ENCODE data around the gene ZBTB20.
A peak's percentile ranks its signal among the peaks of the same experiment; 100 is the strongest.
"Not testable (repeated sequence)": the region's sequence is repeated elsewhere in the genome, so short reads cannot be mapped to it uniquely, and the experiment has no call there.

Gene ZBTB20

DNA sequence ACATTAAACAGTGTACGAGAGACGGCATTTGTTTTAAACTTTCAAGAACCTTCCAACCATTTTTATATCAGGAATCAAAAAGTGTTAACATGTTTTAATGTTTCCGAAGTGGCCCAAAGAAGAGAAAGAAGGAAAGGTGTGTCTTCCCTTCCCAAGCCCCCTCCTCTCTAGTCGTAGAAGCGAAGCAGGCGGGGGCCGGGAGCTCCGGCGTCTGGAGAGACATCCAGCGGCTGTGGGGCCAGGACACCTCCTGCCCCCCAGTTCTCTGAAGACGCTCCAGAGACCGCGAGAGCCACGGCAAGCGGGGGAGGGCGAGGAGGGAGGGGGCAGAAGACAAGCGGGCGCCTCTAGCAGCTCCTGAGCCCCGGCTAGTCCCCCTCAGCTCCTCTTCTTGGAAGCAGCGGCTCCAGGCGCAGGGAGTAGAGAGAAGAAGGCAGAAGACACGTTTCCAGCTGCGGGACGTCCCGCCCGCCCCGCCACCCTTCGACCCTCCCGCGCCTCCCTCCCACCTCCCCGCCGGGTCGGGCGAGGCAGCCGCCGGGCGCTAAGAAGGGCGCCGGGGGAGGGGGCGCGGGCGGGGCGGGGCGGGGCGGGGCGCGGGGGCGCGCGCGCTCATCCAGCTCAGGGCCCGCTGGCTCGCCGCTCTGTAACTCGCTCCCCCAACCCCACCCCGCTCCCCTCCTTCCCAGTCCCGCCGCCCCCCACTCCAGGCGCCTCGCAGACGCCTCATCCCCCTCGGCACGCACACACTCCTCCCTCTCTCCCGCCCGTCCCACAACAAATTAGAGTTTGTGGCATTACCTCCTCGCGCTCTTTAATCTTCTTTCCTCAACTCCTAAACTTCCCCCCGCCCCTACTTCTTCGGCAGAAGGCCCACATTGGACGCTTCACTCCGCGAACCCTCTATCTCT lies at the start of gene ZBTB20:
ZBTB20 (minus strand) TSS at position 871 of the 911 bp plus-strand sequence.
- Histone ChIP-seq H3K4me3 (ENCODE audit: low read depth, low read length) (peak within 1 kb of the TSS; percentile 95), H3K27me3 (ENCODE audit: insufficient read depth, low read length) (no peaks in the 10 kb centered on the region), H3K4me1 (ENCODE audit: control insufficient read depth, insufficient read depth, low read length, unreplicated experiment) (peaks cover 17% of the 10 kb centered on the region), H3K36me3 (ENCODE audit: insufficient read depth, low read length) (no peaks in the 10 kb centered on the region), H3K27ac (ENCODE audit: low read depth, low read length) (peak within 1 kb of the TSS; percentile 92), H3K79me2 (ENCODE audit: control insufficient read depth, insufficient read depth, low read length, unreplicated experiment) (peaks cover 5% of the 10 kb centered on the region), H2AFZ (ENCODE audit: low read length, unreplicated experiment) (peak within 1 kb of the TSS; percentile 84)

DNA sequence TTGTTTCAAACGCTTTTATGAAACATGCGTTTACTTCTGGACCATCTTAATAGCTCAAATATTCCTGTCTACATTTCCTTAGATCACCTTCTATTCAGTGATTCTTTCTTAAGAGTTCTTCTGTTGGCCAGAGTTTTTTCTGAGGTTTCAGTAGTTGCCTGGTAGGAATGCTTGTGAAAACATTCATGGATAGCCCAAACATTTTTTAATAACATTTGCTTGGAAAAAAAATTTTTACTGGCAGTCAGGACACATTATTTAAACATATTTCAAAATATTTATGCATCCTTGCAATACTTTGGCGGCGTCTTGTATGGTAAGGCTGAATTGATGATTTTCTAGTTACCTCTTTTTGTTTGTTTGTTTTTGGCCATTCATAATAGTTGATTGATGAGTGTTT lies 47.4 kb upstream of the ZBTB20 start:
- peaks cover 5% of the 10 kb centered on the region for H3K4me1 ChIP-seq (ENCODE audit: control insufficient read depth, insufficient read depth, low read length, unreplicated experiment)
- no peak overlapping the region for H3K27ac ChIP-seq (ENCODE audit: low read depth, low read length)
- no peaks in the 10 kb centered on the region for H3K36me3 ChIP-seq (ENCODE audit: insufficient read depth, low read length)
- no peak overlapping the region for H3K4me3 ChIP-seq (ENCODE audit: low read depth, low read length)
- H3K79me2 ChIP-seq (ENCODE audit: control insufficient read depth, insufficient read depth, low read length, unreplicated experiment) = no peaks in the 10 kb centered on the region
- no peaks in the 10 kb centered on the region for H3K27me3 ChIP-seq (ENCODE audit: insufficient read depth, low read length)
- no peak overlapping the region for H2AFZ ChIP-seq (ENCODE audit: low read length, unreplicated experiment)

DNA sequence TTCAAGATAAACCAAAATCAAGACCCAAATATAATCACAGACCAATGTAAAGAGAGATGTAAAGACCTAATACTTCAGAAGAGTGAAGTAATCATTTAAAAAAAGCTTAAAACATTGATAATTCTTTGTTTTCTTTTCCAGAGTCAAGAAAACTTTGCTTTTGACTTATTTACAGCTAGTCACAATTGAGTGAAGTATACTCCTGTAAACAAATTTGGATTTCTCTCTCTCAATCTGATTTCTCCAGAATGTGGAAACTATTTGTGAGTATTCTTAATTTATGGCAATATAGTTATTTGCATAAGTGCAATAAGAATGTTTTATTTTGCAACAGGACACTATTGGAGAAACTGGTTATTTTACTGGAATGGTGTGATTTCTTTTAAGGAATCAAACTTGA lies 43.7 kb upstream of the ZBTB20 start:
- Histone ChIP-seq H3K27me3 (ENCODE audit: insufficient read depth, low read length) (no peaks in the 10 kb centered on the region), H3K36me3 (ENCODE audit: insufficient read depth, low read length) (no peaks in the 10 kb centered on the region), H3K4me1 (ENCODE audit: control insufficient read depth, insufficient read depth, low read length, unreplicated experiment) (no peaks in the 10 kb centered on the region), H3K27ac (ENCODE audit: low read depth, low read length) (no peak overlapping the region), H3K4me3 (ENCODE audit: low read depth, low read length) (no peak overlapping the region), H2AFZ (ENCODE audit: low read length, unreplicated experiment) (no peak overlapping the region), H3K79me2 (ENCODE audit: control insufficient read depth, insufficient read depth, low read length, unreplicated experiment) (no peaks in the 10 kb centered on the region)

GRCh38 chr3:115187149-115187757 lies 40.2 kb upstream of the ZBTB20 start:
- Histone ChIP-seq H3K36me3 (ENCODE audit: insufficient read depth, low read length) (no peaks in the 10 kb centered on the region), H3K27me3 (ENCODE audit: insufficient read depth, low read length) (no peaks in the 10 kb centered on the region), H3K27ac (ENCODE audit: low read depth, low read length) (no peak overlapping the region), H2AFZ (ENCODE audit: low read length, unreplicated experiment) (no peak overlapping the region), H3K79me2 (ENCODE audit: control insufficient read depth, insufficient read depth, low read length, unreplicated experiment) (no peaks in the 10 kb centered on the region), H3K4me1 (ENCODE audit: control insufficient read depth, insufficient read depth, low read length, unreplicated experiment) (no peaks in the 10 kb centered on the region), H3K4me3 (ENCODE audit: low read depth, low read length) (no peak overlapping the region)

GRCh38 chr3:115186351-115187148 lies 39.5 kb upstream of the ZBTB20 start:
- Histone ChIP-seq H3K79me2 (ENCODE audit: control insufficient read depth, insufficient read depth, low read length, unreplicated experiment) (no peaks in the 10 kb centered on the region), H3K4me3 (ENCODE audit: low read depth, low read length) (no peak overlapping the region), H2AFZ (ENCODE audit: low read length, unreplicated experiment) (no peak overlapping the region), H3K4me1 (ENCODE audit: control insufficient read depth, insufficient read depth, low read length, unreplicated experiment) (no peaks in the 10 kb centered on the region), H3K27ac (ENCODE audit: low read depth, low read length) (no peak overlapping the region), H3K27me3 (ENCODE audit: insufficient read depth, low read length) (no peaks in the 10 kb centered on the region), H3K36me3 (ENCODE audit: insufficient read depth, low read length) (no peaks in the 10 kb centered on the region)

DNA sequence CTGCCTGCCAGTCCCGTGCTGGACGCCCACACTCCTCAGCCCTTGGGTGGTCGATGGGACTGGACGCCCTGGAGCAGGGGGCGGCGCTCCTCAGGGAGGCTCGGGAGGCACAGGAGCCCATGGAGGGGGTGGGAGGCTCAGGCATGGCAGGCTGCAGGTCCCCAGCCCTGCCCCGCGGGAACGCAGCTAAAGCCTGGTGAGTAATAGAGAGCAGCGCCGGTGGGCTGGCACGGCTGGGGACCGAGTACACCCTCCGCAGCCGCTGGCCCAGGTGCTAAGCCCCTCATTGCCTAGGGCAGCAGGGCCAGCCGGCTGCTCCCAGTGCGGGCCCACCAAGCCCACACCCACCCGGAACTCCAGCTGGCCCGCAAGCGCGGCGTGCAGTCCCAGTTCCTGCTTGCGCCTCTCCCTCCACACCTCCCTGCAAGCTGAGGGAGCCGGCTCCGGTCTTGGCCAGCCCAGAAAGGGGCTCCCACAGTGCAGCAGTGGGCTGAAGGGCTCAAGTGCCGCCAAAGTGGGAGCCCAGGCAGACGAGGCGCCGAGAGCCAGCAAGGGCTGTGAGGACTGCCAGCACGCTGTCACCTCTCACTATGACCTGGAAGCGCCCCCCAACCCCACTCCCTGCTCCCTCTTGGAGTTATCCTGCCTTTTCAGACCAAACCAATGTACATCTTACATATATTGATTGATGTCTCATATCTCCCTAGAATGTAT lies 37.9 kb upstream of the ZBTB20 start:
- H3K79me2 ChIP-seq (ENCODE audit: control insufficient read depth, insufficient read depth, low read length, unreplicated experiment); H3K27me3 ChIP-seq (ENCODE audit: insufficient read depth, low read length); H3K4me1 ChIP-seq (ENCODE audit: control insufficient read depth, insufficient read depth, low read length, unreplicated experiment); H3K4me3 ChIP-seq (ENCODE audit: low read depth, low read length); H3K27ac ChIP-seq (ENCODE audit: low read depth, low read length); H3K36me3 ChIP-seq (ENCODE audit: insufficient read depth, low read length); H2AFZ ChIP-seq (ENCODE audit: low read length, unreplicated experiment): not testable (repeated sequence)

- H3K4me1 ChIP-seq (ENCODE audit: control insufficient read depth, insufficient read depth, low read length, unreplicated experiment); H3K27ac ChIP-seq (ENCODE audit: low read depth, low read length); H3K79me2 ChIP-seq (ENCODE audit: control insufficient read depth, insufficient read depth, low read length, unreplicated experiment); H3K36me3 ChIP-seq (ENCODE audit: insufficient read depth, low read length); H3K4me3 ChIP-seq (ENCODE audit: low read depth, low read length); H2AFZ ChIP-seq (ENCODE audit: low read length, unreplicated experiment); H3K27me3 ChIP-seq (ENCODE audit: insufficient read depth, low read length): not testable (repeated sequence)
These were observed 31.8 kb upstream of the ZBTB20 start for GRCh38 chr3:115178930-115179329.

GRCh38 chr3:115169808-115170207 lies 22.7 kb upstream of the ZBTB20 start:
- H3K27ac ChIP-seq (ENCODE audit: low read depth, low read length) = no peak overlapping the region
- no peak overlapping the region for H3K4me3 ChIP-seq (ENCODE audit: low read depth, low read length)
- H3K4me1 ChIP-seq (ENCODE audit: control insufficient read depth, insufficient read depth, low read length, unreplicated experiment) = no peaks in the 10 kb centered on the region
- H2AFZ ChIP-seq (ENCODE audit: low read length, unreplicated experiment) = no peak overlapping the region
- no peaks in the 10 kb centered on the region for H3K36me3 ChIP-seq (ENCODE audit: insufficient read depth, low read length)
- no peaks in the 10 kb centered on the region for H3K79me2 ChIP-seq (ENCODE audit: control insufficient read depth, insufficient read depth, low read length, unreplicated experiment)
- no peaks in the 10 kb centered on the region for H3K27me3 ChIP-seq (ENCODE audit: insufficient read depth, low read length)

GRCh38 chr3:115165701-115166100 lies 18.6 kb upstream of the ZBTB20 start:
- Histone ChIP-seq H2AFZ (ENCODE audit: low read length, unreplicated experiment) (no peak overlapping the region), H3K27ac (ENCODE audit: low read depth, low read length) (no peak overlapping the region), H3K27me3 (ENCODE audit: insufficient read depth, low read length) (no peaks in the 10 kb centered on the region), H3K79me2 (ENCODE audit: control insufficient read depth, insufficient read depth, low read length, unreplicated experiment) (no peaks in the 10 kb centered on the region), H3K4me1 (ENCODE audit: control insufficient read depth, insufficient read depth, low read length, unreplicated experiment) (no peaks in the 10 kb centered on the region), H3K36me3 (ENCODE audit: insufficient read depth, low read length) (no peaks in the 10 kb centered on the region), H3K4me3 (ENCODE audit: low read depth, low read length) (no peak overlapping the region)

GRCh38 chr3:115165266-115165665 lies 18.2 kb upstream of the ZBTB20 start:
- Histone ChIP-seq H3K27me3 (ENCODE audit: insufficient read depth, low read length) (no peaks in the 10 kb centered on the region), H3K36me3 (ENCODE audit: insufficient read depth, low read length) (no peaks in the 10 kb centered on the region), H3K79me2 (ENCODE audit: control insufficient read depth, insufficient read depth, low read length, unreplicated experiment) (no peaks in the 10 kb centered on the region), H2AFZ (ENCODE audit: low read length, unreplicated experiment) (no peak overlapping the region), H3K4me3 (ENCODE audit: low read depth, low read length) (no peak overlapping the region), H3K27ac (ENCODE audit: low read depth, low read length) (no peak overlapping the region), H3K4me1 (ENCODE audit: control insufficient read depth, insufficient read depth, low read length, unreplicated experiment) (no peaks in the 10 kb centered on the region)

All from ACC112 (cell line).